ENCODE data around the gene COL11A2. TPM values are rescaled to one million over a fixed set of nuclear protein-coding genes. Genes with fewer than 3 reads are reported as not detected.

Gene COL11A2
- total RNA-seq, 5 donors from 2014 or later (not counting 1 experiment from before 2014, with no cell fraction given), result 1.3 to 9.7 (median 2.7) TPM

GRCh38 chr6:33118525-33119123 lies 73.6 kb downstream of the COL11A2 start:
- Histone ChIP-seq H3K27ac (ENCODE audit: low read length) (no peak overlapping the region), H3K4me3 (ENCODE audit: control insufficient read depth in 1 of 2, extremely low read depth in 1 of 2, low read length in 1 of 2) (no peak overlapping the region), H3K36me3 (ENCODE audit: control insufficient read depth in 2 of 2, extremely low read depth in 1 of 2, insufficient read depth in 1 of 2, low read length in 1 of 2) (no peaks in the 10 kb centered on the region), H3K27me3 (replicated peaks in 1 of 2; ENCODE audit: control insufficient read depth in 2 of 2, extremely low read depth in 1 of 2, insufficient read depth in 2 of 2, low read length in 1 of 2) (peaks cover 10 to 41% of the 10 kb centered on the region in 2 experiments), H3K4me1 (ENCODE audit: control insufficient read depth in 1 of 2, extremely low read depth in 1 of 2, insufficient read depth in 2 of 2, low read length in 2 of 2) (peaks cover 4 to 13% of the 10 kb centered on the region in 2 experiments), H3K9me3 (no peaks in the 10 kb centered on the region)
- Mint-ChIP-seq H3K9me3 (peaks cover 3 to 4% (median 3%) of the 10 kb centered on the region in 3 donors), H3K36me3 (no peaks in the 10 kb centered on the region), H3K4me1 (peaks cover 15 to 22% (median 20%) of the 10 kb centered on the region in 3 donors), H3K4me3 (no peak overlapping the region), H3K27ac (no peak overlapping the region), H3K27me3 (peaks cover 47 to 50% of the 10 kb centered on the region in 2 donors)
- DNase-seq (peak in 3 of 35 experiments; percentile 6 to 82 (median 41)), ATAC-seq (replicated peaks in 1 of 4) (peak; percentile 63 to 70 (median 68))
- no CpG with 5 or more reads among the region's 3 CpGs for WGBS (ENCODE audit: insufficient coverage)
- POLR2A ChIA-PET, result no interaction called here
- CTCF ChIA-PET, result interaction anchor here in 1 of 2 donors (1.5 kb wide), 1 partner anchor 130 kb away, joined by 10 read pairs; no protein-coding TSS in a partner anchor

- H3K4me1 ChIP-seq (ENCODE audit: control insufficient read depth in 1 of 2, extremely low read depth in 1 of 2, insufficient read depth in 2 of 2, low read length in 2 of 2), result peaks cover 4 to 13% of the 10 kb centered on the region in 2 experiments
- 24% methylated on average over 3 of the region's 9 CpGs for WGBS (ENCODE audit: insufficient coverage)
- peak in 1 of 35 experiments; percentile 14 for DNase-seq
Observed at GRCh38 chr6:33117811-33118277, 74.4 kb downstream of the COL11A2 start.

GRCh38 chr6:33116841-33117711 lies 75.2 kb downstream of the COL11A2 start:
- Histone ChIP-seq H3K4me3 (ENCODE audit: control insufficient read depth in 1 of 2, extremely low read depth in 1 of 2, low read length in 1 of 2) (no peak overlapping the region), H3K27me3 (replicated peaks in 1 of 2; ENCODE audit: control insufficient read depth in 2 of 2, extremely low read depth in 1 of 2, insufficient read depth in 2 of 2, low read length in 1 of 2) (peaks cover 10 to 54% of the 10 kb centered on the region in 2 experiments), H3K27ac (ENCODE audit: low read length) (no peak overlapping the region), H3K9me3 (no peaks in the 10 kb centered on the region), H3K4me1 (ENCODE audit: control insufficient read depth in 1 of 2, extremely low read depth in 1 of 2, insufficient read depth in 2 of 2, low read length in 2 of 2) (peaks cover 4 to 13% of the 10 kb centered on the region in 2 experiments), H3K36me3 (ENCODE audit: control insufficient read depth in 2 of 2, extremely low read depth in 1 of 2, insufficient read depth in 1 of 2, low read length in 1 of 2) (no peaks in the 10 kb centered on the region)
- ATAC-seq (replicated peaks in 1 of 4) (peak in 1 of 4 experiments; percentile 33), DNase-seq (peak in 2 of 35 experiments; percentile 5 to 21)
- 16% methylated on average over 31 of the region's 32 CpGs for WGBS (ENCODE audit: insufficient coverage)
- Mint-ChIP-seq H3K36me3 (no peaks in the 10 kb centered on the region), H3K4me3 (no peak overlapping the region), H3K4me1 (peaks cover 15 to 22% (median 22%) of the 10 kb centered on the region in 3 donors), H3K27ac (no peak overlapping the region), H3K9me3 (no peaks in the 10 kb centered on the region), H3K27me3 (peaks cover 61 to 65% of the 10 kb centered on the region in 2 donors)
- CTCF ChIA-PET, result interaction anchor here in 1 of 2 donors (0.9 kb wide), 1 partner anchor 131 kb away, joined by 3 read pairs; no protein-coding TSS in a partner anchor
- POLR2A ChIA-PET, result no interaction called here

More at GRCh38 chr6:33117811-33118277, 74.4 kb downstream of the COL11A2 start:
- H3K4me1 Mint-ChIP-seq, result peaks cover 15 to 22% (median 22%) of the 10 kb centered on the region in 3 donors
- H3K4me3 ChIP-seq (ENCODE audit: control insufficient read depth in 1 of 2, extremely low read depth in 1 of 2, low read length in 1 of 2), result no peak overlapping the region
- ATAC-seq (replicated peaks in 1 of 4), result no peak
- H3K9me3 ChIP-seq, result no peaks in the 10 kb centered on the region
- H3K36me3 ChIP-seq (ENCODE audit: control insufficient read depth in 2 of 2, extremely low read depth in 1 of 2, insufficient read depth in 1 of 2, low read length in 1 of 2), result no peaks in the 10 kb centered on the region
- H3K27ac Mint-ChIP-seq, result no peak overlapping the region
- peaks cover 10 to 48% of the 10 kb centered on the region in 2 experiments for H3K27me3 ChIP-seq (replicated peaks in 1 of 2; ENCODE audit: control insufficient read depth in 2 of 2, extremely low read depth in 1 of 2, insufficient read depth in 2 of 2, low read length in 1 of 2)
- H3K9me3 Mint-ChIP-seq, result no peaks in the 10 kb centered on the region
- H3K4me3 Mint-ChIP-seq, result no peak overlapping the region
- no peak overlapping the region for H3K27ac ChIP-seq (ENCODE audit: low read length)
- no peaks in the 10 kb centered on the region for H3K36me3 Mint-ChIP-seq
- POLR2A ChIA-PET, result no interaction called here
- CTCF ChIA-PET, result interaction anchor here in 1 of 2 donors (0.9 to 1.5 kb wide), 2 partner anchors 130 to 131 kb away, joined by 3 to 10 read pairs; no protein-coding TSS in a partner anchor
- peaks cover 55 to 57% of the 10 kb centered on the region in 2 donors for H3K27me3 Mint-ChIP-seq

GRCh38 chr6:33116417-33116816 lies 75.8 kb downstream of the COL11A2 start:
- Mint-ChIP-seq H3K4me1 (peaks cover 15 to 22% (median 22%) of the 10 kb centered on the region in 3 donors), H3K9me3 (no peaks in the 10 kb centered on the region), H3K36me3 (no peaks in the 10 kb centered on the region), H3K27me3 (peaks cover 59 to 71% of the 10 kb centered on the region in 2 donors), H3K4me3 (no peak overlapping the region), H3K27ac (no peak overlapping the region)
- H3K27me3 ChIP-seq (replicated peaks in 1 of 2; ENCODE audit: control insufficient read depth in 2 of 2, extremely low read depth in 1 of 2, insufficient read depth in 2 of 2, low read length in 1 of 2), result peaks cover 10 to 57% of the 10 kb centered on the region in 2 experiments
- ChIA-PET POLR2A (no interaction called here), CTCF (interaction anchor here in 1 of 2 donors (0.9 kb wide), 1 partner anchor 160 kb away, joined by 3 read pairs; no protein-coding TSS in a partner anchor)
- ATAC-seq (replicated peaks in 1 of 4) (no peak), DNase-seq (no peak)
- no peaks in the 10 kb centered on the region for H3K36me3 ChIP-seq (ENCODE audit: control insufficient read depth in 2 of 2, extremely low read depth in 1 of 2, insufficient read depth in 1 of 2, low read length in 1 of 2)
- H3K27ac ChIP-seq (ENCODE audit: low read length), result no peak overlapping the region
- peaks cover 4 to 13% of the 10 kb centered on the region in 2 experiments for H3K4me1 ChIP-seq (ENCODE audit: control insufficient read depth in 1 of 2, extremely low read depth in 1 of 2, insufficient read depth in 2 of 2, low read length in 2 of 2)
- no peak overlapping the region for H3K4me3 ChIP-seq (ENCODE audit: control insufficient read depth in 1 of 2, extremely low read depth in 1 of 2, low read length in 1 of 2)
- WGBS (ENCODE audit: insufficient coverage), result 32% methylated on average over 4 of the region's 6 CpGs
- no peaks in the 10 kb centered on the region for H3K9me3 ChIP-seq

- no peaks in the 10 kb centered on the region for H3K36me3 Mint-ChIP-seq
- DNase-seq (no peak), ATAC-seq (replicated peaks in 1 of 4) (no peak)
- ChIA-PET POLR2A (interaction anchor here in 1 of 2 donors (0.5 kb wide), 1 partner anchor 118 kb away, joined by 5 read pairs; no protein-coding TSS in a partner anchor), CTCF (no interaction called here)
- H3K36me3 ChIP-seq (ENCODE audit: control insufficient read depth in 2 of 2, extremely low read depth in 1 of 2, insufficient read depth in 1 of 2, low read length in 1 of 2), result no peaks in the 10 kb centered on the region
- H3K27me3 ChIP-seq (replicated peaks in 1 of 2; ENCODE audit: control insufficient read depth in 2 of 2, extremely low read depth in 1 of 2, insufficient read depth in 2 of 2, low read length in 1 of 2), result peaks cover 10 to 52% of the 10 kb centered on the region in 2 experiments
- no peak overlapping the region for H3K4me3 Mint-ChIP-seq
- peaks cover 69 to 85% of the 10 kb centered on the region in 2 donors for H3K27me3 Mint-ChIP-seq
- no peak overlapping the region for H3K4me3 ChIP-seq (ENCODE audit: control insufficient read depth in 1 of 2, extremely low read depth in 1 of 2, low read length in 1 of 2)
- H3K27ac ChIP-seq (ENCODE audit: low read length), result no peak overlapping the region
- no peak overlapping the region for H3K27ac Mint-ChIP-seq
- no peaks in the 10 kb centered on the region for H3K9me3 Mint-ChIP-seq
- H3K4me1 Mint-ChIP-seq, result peaks cover 15 to 22% (median 22%) of the 10 kb centered on the region in 3 donors
- peaks cover 4 to 13% of the 10 kb centered on the region in 2 experiments for H3K4me1 ChIP-seq (ENCODE audit: control insufficient read depth in 1 of 2, extremely low read depth in 1 of 2, insufficient read depth in 2 of 2, low read length in 2 of 2)
- H3K9me3 ChIP-seq, result no peaks in the 10 kb centered on the region
Observed at GRCh38 chr6:33114406-33114805, 77.9 kb downstream of the COL11A2 start.

- ATAC-seq (replicated peaks in 1 of 4) (no peak), DNase-seq (no peak)
- CTCF ChIA-PET, result no interaction called here
- H3K36me3 Mint-ChIP-seq, result no peaks in the 10 kb centered on the region
- no peaks in the 10 kb centered on the region for H3K9me3 ChIP-seq
- H3K36me3 ChIP-seq (ENCODE audit: control insufficient read depth in 2 of 2, extremely low read depth in 1 of 2, insufficient read depth in 1 of 2, low read length in 1 of 2), result no peaks in the 10 kb centered on the region
- POLR2A ChIA-PET, result no interaction called here
- peaks cover 10 to 52% of the 10 kb centered on the region in 2 experiments for H3K27me3 ChIP-seq (replicated peaks in 1 of 2; ENCODE audit: control insufficient read depth in 2 of 2, extremely low read depth in 1 of 2, insufficient read depth in 2 of 2, low read length in 1 of 2)
- peaks cover 74 to 87% of the 10 kb centered on the region in 2 donors for H3K27me3 Mint-ChIP-seq
- no peak overlapping the region for H3K27ac Mint-ChIP-seq
- no peak overlapping the region for H3K4me3 ChIP-seq (ENCODE audit: control insufficient read depth in 1 of 2, extremely low read depth in 1 of 2, low read length in 1 of 2)
- H3K27ac ChIP-seq (ENCODE audit: low read length), result no peak overlapping the region
- peaks cover 15 to 22% (median 22%) of the 10 kb centered on the region in 3 donors for H3K4me1 Mint-ChIP-seq
- no peaks in the 10 kb centered on the region for H3K9me3 Mint-ChIP-seq
- H3K4me3 Mint-ChIP-seq, result no peak overlapping the region
- peaks cover 4 to 13% of the 10 kb centered on the region in 2 experiments for H3K4me1 ChIP-seq (ENCODE audit: control insufficient read depth in 1 of 2, extremely low read depth in 1 of 2, insufficient read depth in 2 of 2, low read length in 2 of 2)
- 50% methylated on average over 5 of the region's 7 CpGs for WGBS (ENCODE audit: insufficient coverage)
Observed at GRCh38 chr6:33113755-33114154, 78.5 kb downstream of the COL11A2 start.

Data from T-cell (primary cell).